Retinal pigment epithelial cell (primary cell): Measurements from ENCODE around the gene IGFBP7.

Experiments
- DNase-seq: peaks from one replicate; pipeline ENCODE4 v3.0.0-alpha.2; 2010; ENCODE audit warnings: low read depth
- H3K4me3 ChIP-seq: 2 replicates; pipeline ENCODE4 v1.5.1; 2011; ENCODE audit warnings: mild to moderate bottlenecking, low read length, control low read depth, moderate library complexity
- TF ChIP-seq, protein P1 (sequence below): conservative IDR thresholded peaks from 2 replicates; pipeline ENCODE4 v1.5.1; 2011; ENCODE audit warnings: low read depth, low read length, control low read depth, inconsistent platforms

The IGFBP7 gene, protein sequence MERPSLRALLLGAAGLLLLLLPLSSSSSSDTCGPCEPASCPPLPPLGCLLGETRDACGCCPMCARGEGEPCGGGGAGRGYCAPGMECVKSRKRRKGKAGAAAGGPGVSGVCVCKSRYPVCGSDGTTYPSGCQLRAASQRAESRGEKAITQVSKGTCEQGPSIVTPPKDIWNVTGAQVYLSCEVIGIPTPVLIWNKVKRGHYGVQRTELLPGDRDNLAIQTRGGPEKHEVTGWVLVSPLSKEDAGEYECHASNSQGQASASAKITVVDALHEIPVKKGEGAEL

DNA sequence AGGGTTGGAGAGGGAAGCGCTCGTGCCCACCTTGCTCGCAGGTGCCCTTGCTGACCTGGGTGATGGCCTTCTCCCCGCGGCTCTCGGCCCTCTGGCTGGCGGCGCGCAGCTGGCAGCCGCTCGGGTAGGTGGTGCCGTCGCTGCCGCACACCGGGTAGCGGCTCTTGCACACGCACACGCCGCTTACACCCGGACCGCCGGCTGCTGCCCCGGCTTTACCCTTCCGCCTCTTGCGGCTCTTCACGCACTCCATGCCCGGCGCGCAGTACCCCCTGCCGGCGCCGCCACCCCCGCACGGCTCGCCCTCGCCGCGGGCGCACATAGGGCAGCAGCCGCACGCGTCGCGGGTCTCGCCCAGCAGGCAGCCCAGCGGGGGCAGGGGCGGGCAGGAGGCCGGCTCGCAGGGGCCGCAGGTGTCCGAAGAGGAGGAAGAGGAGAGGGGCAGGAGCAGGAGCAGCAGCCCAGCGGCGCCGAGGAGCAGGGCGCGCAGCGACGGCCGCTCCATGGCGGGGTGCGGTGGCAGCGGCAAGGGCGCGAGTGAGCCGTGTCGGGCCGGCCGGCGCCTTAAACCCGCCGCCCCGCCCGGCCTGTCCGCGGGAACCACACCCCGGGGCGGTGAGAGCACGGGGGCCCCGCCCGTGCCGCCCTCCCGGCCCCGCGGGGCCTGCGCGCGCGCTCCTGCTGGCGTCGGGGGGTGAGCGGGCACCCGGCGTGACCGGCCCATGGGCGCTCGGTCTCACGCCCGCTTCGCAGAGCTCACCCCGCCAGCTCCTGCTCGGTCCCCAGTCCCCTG lies at the start of gene IGFBP7:
IGFBP7 (minus strand) TSS at position 539 of the 793 bp plus-strand sequence; CDS start at position 505, 34 bp downstream.
- DNase-seq, result no peak
- TF ChIP-seq, protein P1, sequence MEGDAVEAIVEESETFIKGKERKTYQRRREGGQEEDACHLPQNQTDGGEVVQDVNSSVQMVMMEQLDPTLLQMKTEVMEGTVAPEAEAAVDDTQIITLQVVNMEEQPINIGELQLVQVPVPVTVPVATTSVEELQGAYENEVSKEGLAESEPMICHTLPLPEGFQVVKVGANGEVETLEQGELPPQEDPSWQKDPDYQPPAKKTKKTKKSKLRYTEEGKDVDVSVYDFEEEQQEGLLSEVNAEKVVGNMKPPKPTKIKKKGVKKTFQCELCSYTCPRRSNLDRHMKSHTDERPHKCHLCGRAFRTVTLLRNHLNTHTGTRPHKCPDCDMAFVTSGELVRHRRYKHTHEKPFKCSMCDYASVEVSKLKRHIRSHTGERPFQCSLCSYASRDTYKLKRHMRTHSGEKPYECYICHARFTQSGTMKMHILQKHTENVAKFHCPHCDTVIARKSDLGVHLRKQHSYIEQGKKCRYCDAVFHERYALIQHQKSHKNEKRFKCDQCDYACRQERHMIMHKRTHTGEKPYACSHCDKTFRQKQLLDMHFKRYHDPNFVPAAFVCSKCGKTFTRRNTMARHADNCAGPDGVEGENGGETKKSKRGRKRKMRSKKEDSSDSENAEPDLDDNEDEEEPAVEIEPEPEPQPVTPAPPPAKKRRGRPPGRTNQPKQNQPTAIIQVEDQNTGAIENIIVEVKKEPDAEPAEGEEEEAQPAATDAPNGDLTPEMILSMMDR, result no peak
- peak within 1 kb of the TSS; percentile 91 for H3K4me3 ChIP-seq

DNA sequence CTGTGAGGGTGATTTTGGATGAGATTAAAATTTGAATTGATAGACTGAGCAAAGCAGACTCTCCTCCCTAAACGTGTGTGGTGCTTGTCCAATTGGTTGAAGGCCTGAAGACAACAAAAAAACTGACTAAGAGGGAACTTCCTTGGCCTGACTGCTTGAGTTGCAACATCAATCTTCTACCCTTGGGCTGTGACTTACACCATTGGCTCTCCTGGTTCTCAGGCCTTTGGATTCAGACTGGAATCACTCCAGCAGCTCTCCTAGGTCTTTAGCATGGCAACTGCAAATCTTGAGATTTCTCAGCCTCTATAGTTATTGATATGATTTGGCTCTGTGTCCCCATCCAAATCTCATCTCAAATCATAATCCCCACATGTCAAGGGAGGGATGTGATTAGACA lies 49.7 kb upstream of the IGFBP7 start:
- DNase-seq, result no peak
- TF ChIP-seq, protein P1, result no peak
- H3K4me3 ChIP-seq, result no peak overlapping the region

DNA sequence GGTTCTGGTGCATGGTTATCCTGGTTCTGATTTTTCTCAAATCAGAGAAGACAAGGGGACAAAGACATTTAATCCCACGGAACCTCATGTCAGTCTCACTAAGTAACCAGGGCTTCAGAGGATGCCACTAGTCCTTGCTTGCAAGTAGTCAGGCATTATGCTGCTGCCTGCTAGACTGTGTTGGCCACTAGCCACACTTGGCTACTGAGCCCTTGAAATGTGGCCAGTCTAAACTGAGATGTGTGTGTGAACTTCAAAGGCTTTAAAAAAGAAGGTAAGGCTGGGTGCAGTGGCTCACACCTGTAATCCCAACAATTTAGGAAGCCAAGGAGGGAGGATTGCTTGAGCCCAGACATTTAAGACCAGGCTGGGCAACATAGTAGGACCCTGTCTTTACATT lies 48.6 kb upstream of the IGFBP7 start:
- DNase-seq, result no peak
- no peak overlapping the region for H3K4me3 ChIP-seq
- TF ChIP-seq, protein P1, result no peak

DNA sequence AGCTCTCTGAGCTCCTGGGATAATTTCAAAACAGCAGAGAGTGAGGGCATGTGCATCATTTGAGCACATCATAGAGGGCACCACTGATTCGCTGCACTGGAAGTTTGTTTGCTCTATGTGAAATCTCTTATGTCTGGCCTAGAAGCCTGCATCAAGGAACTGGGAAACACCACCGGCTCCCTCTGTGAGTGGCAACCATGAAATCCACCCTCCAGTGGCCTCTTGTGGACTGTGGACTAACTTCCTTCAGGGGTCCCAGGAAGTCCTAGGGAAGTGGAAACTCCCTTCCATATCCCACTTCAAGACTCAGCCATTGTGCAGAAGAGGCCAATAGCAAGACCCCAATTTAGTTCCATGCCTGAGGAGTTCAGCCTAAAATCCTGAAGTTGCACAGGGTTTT lies 48.0 kb upstream of the IGFBP7 start:
- TF ChIP-seq, protein P1, result peak; percentile 42
- no peak for DNase-seq

DNA sequence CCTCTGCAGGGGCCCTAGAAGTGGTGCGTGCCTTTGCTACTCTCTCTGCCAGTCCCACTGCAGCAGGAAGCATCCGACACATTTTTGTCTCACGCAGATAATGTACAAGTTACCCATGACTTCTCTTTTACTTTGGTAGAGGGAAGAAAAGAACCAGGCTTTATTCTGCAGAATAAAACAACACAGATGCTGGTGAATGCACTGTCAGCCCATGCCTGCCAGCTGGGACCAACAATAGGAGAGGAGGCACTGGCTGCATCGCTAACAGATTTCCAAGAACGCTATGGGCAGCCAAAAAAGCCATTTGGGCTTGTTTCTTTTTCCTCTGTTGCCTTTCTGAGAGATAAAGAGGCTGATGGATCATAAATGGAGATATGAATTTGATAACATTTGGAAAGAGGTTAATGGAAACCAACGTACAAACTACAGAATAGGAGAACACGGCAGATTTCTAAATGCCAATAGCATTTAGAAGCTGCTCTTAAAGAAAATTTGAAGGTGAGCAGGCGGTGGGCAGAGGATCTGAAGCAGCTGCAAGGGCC lies 47.5 kb upstream of the IGFBP7 start:
- H3K4me3 ChIP-seq, result no peak overlapping the region
- no peak for DNase-seq
- TF ChIP-seq, protein P1, result no peak

More for the DNA sequence above, 48.0 kb upstream of the IGFBP7 start:
- H3K4me3 ChIP-seq, result no peak overlapping the region

DNA sequence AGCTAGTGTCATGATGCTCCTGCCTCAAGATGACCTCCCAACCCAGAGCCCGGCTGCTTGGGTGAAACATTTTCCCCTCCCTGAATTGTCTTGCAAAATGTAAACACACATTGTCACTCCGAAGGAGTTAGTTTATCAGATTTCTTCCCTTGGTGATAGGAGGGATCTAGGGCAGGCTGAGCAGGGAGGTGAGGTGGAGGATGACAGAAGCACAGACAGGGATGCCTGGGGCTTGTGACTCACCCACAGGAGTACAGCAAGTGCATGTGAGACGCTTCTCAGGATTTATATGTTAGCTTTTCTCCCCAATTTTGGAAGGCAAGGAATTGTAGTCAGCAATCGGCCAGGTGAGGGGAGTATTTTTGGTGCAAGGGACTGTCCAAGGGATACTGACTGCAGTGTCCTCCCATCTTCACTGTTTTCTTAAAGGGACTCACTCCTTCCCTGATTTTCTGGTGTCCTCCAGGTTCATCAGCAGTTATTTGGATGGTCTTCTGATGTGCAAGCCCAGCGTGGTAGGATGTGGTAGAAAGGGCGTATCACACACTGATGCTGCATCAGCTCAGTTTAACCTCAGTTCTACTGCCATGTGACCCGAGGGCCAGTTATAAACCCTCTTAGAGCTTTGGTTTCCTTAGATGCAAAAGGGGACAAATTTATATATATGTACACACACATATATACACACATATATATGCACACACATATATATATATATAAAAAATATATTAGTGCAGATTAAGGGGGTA lies 46.2 kb upstream of the IGFBP7 start:
- DNase-seq, result no peak
- H3K4me3 ChIP-seq, result no peak overlapping the region
- TF ChIP-seq, protein P1, result no peak
